ENCODE measurements around the gene DGKQ.
"Not testable (repeated sequence)": the region's sequence is repeated elsewhere in the genome, so short reads cannot be mapped to it uniquely, and the experiment has no call there.

The DGKQ gene

DNA sequence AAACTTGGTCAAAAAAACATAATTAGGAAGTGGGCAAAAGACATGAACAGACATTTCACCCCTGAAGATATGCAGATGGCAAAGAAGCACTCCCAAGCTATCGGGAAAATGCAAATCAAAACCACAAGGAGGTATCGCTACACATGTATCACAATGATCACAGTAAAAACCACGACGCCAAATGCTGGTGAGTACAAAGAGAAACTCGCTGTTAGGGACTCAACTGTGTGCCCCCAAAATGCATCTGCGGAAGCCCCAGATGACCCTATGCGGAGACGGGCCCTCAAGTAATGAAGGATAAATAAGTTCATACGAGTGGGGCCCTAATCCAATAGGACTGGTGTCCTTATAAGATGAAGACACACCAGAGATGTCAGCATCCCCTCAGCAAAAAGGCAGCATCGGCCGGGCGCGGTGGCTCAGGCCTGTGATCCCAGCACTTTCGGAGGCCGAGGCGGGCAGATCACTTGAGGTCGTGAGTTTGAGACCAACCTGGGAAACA is 51.5 kb downstream of the DGKQ start:
- no peak for DNase-seq (ENCODE audit: low spot score)

DNA sequence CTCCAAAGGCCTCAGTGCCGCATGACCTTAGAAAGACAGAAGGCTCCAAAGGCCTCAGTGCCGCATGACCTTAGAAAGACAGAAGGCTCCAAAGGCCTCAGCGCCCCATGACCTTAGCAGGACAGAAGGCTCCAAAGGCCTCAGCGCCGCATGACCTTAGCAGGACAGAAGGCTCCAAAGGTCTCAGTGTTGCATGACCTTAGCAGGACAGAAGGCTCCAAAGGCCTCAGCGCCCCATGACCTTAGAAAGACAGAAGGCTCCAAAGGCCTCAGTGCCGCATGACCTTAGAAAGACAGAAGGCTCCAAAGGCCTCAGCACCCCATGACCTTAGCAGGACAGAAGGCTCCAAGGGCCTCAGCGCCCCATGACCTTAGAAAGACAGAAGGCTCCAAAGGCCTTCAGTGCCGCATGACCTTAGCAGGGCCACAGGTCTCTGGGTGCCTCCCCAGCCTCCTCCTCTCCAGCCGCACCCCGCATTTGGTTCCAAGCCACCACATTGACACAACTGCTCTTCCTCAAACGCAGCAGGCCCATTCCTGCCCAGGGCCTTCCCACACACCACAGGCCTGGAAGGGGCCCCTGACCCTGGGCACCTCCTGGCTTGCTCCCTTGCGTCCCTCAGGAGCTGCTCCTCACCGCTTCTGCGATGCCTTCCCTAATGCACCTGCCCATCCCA is 54.2 kb downstream of the DGKQ start:
- not testable (repeated sequence) for DNase-seq (ENCODE audit: low spot score)

DNA sequence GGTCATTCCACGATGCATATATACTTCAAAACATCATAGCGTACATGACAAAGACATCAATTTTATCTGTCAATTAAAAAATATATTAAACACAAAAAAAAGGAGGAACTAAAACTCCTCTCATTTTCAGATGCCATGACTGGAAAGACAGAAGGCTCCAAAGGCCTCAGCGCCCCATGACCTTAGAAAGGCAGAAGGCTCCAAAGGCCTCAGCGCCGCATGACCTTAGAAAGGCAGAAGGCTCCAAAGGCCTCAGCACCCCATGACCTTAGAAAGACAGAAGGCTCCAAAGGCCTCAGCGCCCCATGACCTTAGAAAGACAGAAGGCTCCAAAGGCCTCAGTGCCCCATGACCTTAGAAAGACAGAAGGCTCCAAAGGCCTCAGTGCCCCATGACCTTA is 54.8 kb downstream of the DGKQ start:
- not testable (repeated sequence) for DNase-seq (ENCODE audit: low spot score)

DNA sequence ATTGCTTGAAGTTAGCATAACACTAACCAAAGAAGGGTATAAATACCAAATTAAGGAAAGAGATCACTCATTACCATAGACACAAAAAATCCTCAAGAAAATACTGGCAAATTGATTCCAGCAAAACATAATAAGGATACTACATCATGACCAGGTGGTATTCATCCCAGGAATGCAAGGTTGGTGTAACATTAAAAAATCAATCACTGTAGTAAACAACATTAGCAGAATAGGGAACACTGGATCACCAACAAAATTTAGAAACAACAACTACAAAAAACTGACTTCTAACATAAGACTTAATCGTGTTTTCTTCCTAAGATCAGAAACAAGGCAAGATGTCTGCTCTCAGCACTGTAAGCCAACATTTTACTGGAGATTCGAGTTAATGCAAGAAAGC is 55.4 kb downstream of the DGKQ start:
- DNase-seq (ENCODE audit: low spot score), result no peak

DNA sequence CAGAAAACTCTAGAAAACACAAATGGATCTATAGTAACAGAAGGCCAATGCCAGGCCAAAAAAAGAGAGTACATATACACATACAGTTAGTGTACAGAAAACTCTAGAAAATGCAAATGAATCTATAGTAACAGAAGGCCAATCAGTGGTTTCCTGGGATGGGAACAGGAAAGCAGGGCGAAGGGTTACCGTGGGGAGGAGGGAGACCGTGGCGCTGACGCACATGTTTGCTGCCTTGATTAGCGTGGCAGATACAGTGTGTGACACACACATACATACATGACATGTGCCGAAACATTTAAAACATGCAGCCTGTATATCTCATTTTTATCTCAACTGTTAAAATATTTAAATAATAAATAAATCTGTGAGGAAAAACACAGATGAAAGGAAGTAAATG is 55.9 kb downstream of the DGKQ start:
- DNase-seq (ENCODE audit: low spot score), result no peak

DNA sequence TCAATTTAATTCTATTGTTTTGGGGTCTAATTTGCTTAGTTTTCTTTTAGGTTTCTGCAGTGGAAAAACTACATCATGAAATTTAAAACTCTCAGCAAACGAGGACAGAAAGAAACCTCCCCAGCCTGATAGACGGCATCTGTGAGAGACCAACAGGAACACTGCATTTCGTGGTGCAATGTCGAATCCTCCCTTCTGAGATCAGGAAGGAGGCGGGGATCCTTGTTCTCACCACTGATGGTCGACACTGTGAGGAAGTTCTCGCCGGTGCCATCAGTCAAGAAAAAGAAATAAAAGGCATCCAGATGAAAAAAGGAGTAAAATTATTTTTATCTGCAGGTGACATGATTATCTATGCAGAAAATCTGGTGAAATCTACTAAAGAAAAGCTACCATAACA is 57.8 kb downstream of the DGKQ start:
- DNase-seq (ENCODE audit: low spot score), result no peak

DNA sequence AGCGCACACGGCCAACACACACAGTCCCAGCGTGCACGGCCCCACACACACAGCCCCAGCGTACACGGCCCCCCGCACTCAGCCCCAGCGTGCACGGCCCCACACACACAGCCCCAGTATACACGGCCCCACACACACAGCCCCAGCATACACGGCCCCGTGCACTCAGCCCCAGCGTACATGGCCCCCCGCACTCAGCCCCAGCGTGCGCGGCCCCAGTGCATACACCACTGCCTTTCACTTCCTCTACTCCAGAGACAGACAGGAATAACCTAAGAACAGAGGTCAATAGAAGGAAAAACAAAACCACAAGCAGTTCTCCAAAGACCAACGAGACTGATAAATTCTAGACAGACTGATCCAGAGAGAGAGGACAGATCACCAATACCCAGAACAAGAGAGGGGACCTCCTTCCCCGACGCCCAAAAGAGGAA is 58.3 kb downstream of the DGKQ start:
- DNase-seq (ENCODE audit: low spot score), result no peak

DNA sequence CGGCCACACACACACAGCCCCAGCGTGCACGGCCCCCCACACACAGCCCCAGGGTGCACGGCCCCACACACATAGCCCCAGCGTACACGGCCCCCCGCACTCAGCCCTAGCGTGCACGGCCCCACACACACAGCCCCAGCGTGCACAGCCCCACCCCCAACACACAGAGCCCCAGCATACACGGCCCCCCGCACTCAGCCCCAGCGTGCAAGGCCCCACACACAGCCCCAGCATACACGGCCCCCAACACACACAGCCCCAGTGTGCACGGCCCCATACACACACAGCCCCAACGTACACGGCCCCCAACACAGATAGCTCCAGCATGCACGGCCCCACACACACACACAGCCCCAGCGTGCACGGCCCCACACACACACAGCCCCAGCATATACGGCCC is 58.8 kb downstream of the DGKQ start:
- no peak for DNase-seq (ENCODE audit: low spot score)

DNA sequence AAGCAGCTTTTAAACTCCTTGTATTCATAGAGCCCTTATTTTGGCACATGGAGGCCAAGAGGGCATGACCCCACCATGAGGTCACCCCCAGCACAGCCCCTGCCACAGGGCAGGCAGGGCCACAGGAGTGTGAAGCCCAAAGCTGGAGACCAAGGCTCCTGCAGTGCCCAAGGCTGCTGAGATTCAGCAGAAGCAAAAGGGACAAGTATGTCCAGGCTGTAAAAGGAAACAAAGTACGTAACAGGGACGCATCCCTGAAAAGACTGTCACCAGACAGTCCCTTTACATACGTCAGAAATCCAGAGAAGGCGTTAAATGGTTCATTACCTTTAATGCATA is 60.1 kb downstream of the DGKQ start:
- no peak for DNase-seq (ENCODE audit: low spot score)

DNA sequence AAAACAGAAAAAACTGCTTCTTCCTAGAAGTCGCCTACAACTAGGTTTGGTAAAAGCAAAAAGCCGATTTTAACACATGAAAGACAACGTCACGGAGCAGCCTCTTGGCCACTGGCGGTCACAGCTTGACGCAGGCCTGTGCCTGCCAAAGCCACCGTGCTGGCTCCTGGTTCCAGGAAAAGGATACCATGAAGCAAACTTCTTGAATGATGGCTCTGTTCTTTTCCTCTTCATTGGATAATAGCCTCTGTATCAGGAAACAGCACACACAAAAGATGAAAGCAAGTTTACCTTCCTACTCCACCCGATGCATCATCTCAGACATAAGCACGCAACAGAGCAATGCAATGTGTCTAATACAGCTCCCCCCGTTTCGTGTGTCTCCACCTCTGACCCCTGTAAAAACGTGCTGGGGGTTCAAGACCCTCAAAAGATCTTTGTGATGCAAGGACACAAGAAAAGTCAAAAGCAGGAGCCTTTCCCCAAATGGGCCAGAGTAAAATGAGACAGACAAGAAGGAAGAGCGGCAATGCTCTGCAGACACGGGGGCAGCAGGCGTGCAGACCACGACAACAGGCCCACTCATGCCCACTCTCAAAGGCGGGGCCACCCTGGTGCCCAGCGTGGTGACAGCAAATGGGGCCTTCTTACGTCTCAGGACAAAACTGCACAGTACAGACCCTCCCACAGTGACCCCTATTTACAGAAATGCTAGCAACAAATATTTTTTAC is 60.7 kb downstream of the DGKQ start:
- no peak for DNase-seq (ENCODE audit: low spot score)

DNA sequence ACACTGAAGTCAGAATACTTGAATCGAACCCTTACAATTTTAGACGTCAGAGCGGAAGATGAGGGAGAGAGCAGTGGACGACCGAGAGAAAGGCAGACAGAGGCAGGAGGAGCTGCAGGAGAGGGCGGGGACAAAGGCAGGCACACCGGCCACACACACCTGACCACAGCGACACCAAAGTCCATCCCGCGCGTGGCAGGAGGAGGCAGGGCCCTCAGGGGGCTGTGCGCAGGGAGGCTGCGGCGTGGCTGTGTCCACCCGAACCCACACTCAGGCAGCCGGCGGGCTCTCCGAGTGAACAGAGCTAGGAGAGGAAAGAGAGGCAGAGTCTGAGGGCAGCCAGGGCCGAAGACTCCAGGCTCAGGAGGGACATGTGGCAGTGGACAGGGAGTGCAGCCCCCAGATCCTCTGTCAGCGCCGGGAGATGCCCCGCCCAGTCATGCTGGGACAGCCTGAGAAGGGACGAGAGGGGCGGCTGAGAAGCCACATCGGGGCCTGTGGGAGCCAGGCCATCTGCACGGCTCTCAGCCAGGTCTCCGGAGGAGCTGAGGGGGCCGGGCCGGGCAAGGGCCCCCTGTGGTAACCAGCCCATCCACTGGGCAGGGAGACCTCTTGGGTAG is 61.4 kb downstream of the DGKQ start:
- DNase-seq (ENCODE audit: low spot score), result no peak

DNA sequence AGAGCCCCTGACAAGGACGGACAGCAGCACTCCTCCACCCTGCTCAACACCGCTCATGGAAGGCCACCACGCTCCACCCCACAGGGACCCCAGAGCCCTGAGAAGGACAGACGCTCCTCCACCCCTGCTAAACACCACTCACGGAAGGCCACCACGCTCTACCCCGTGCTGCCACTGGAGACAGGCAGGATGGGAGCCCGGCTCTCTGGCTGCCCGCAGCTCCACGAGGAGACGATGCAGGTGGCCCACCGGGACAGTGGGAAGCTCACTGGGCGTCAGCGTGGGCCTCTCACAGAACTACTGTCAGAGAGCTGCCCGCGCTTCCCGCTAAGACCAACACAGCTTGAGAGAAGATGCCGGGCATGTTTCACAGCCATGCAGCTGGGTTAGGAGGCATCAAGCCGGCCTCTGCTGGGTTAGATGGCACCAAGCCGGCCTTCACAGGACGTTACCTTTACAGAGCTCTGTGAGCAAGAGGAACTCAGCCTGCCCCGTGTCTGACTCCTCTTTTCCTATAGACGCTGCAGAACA is 62.1 kb downstream of the DGKQ start:
- DNase-seq (ENCODE audit: low spot score), result no peak

DNA sequence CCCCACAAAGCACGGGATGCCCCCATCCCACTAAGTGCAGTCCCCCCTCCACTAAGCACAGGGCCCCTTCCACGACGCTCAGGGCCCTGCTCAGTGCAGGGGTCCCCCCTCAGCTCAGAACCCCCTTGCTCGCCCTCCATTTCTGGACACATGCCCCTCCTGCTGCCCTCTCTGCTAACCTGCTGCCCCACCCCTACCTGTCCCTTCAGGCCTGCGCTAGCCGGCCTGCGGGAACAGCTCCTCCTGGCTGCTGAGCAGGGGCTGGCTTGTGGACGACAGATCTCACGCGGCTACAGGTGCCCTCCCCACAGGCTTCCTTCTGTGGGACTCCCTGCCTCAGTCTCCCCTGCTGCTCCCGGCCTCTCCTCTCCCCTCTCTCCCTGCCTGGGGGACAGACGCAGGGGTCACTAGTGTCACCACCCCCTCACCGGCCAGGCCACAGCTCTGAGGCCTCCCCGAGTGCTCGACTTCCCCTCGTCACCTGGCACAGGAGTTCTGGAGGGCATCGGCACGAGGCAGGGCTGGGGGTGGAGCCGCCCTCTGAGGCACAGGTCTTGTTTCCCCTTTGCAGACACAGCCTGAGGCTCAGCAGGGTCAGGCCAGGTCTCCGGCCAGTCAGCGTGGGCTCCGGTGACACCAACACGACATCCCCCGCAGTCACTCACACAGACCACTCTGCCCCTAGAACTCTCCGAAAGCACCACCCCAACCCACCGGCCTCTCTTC is 62.8 kb downstream of the DGKQ start:
- DNase-seq (ENCODE audit: low spot score), result no peak

DNA sequence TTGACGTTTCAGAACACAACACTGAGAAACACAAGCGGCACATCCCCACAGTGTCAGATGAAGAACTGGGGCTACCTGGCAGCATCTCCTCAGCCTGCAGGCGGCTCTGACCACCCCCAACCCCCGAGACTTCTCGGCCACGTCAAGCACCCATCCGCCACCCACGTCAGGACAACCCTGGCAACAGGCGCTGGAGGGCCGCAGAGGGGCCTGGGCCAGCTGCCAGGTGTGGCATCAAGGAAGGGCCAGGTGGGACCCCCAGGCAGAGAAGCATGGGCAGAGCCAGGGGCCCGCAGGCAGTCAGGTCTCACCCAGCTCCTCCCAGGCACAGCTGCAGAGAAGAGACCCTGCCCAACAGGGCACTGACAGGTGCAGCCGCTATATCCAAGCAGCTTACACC is 63.5 kb downstream of the DGKQ start:
- no peak for DNase-seq (ENCODE audit: low spot score)

DNA sequence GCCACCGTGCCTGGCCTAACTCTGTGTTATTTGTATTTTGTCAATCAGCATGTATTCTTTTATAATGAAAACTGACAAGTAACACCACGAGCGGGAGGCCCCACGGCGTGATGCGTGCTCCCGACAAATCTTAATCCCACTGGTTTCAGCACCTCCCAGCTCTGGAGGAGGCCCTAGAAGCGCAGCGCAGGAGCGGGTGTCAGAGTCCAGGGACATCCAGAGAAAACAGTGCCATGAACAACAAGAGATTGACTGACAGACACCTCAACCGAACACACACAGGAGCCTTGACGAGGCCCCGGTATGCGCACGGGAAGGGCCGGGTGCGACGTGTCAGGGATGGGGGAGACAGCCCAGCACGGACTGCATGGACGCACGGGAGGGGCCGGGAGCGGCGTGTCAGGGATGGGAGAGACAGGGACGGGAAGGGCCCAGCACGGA is 64.2 kb downstream of the DGKQ start:
- no peak for DNase-seq (ENCODE audit: low spot score)
